Left lung (tissue), 10 donors: ENCODE results near the gene MDGA2. TPM values are rescaled to one million over a fixed set of nuclear protein-coding genes. Genes with fewer than 3 reads are reported as not detected.

Source experiments
- ATAC-seq: fragments of 200-7000 bp; cut with Tn5 transposase; one replicate; pipeline ENCODE4 v1.9.1; 2020; ENCODE audit warnings: moderate library complexity
- DNase-seq, 4 donors: peaks; one replicate each; pipeline ENCODE4 v3.0.0-alpha.2; 2013 to 2020
- H3K27ac ChIP-seq, 2 donors: fragments of 200-600 bp; sonication (generic) in 1 of 2; one replicate each; pipeline versions ENCODE4 v1.5.0 to v1.8.0; 2020 to 2021
- H3K27me3 ChIP-seq, 2 donors: fragments of 200-600 bp; sonication (generic) in 1 of 2; one replicate each; pipeline versions ENCODE4 v1.5.0 to v1.8.0; 2020 to 2021
- H3K36me3 ChIP-seq, 2 donors: fragments of 200-600 bp; sonication (generic) in 1 of 2; one replicate each; pipeline versions ENCODE4 v1.5.0 to v1.8.0; 2020 to 2021
- H3K4me1 ChIP-seq, 2 donors: fragments of 200-600 bp; one replicate each; pipeline ENCODE4 v1.8.0; 2021
- H3K4me3 ChIP-seq, 2 donors: fragments of 200-600 bp; sonication (generic) in 1 of 2; one replicate each; pipeline versions ENCODE4 v1.5.0 to v1.8.0; 2020 to 2021; ENCODE audit warnings: mild to moderate bottlenecking in 1 of 2
- H3K9me3 ChIP-seq, 2 donors: fragments of 200-600 bp; sonication (generic) in 1 of 2; one replicate each; pipeline versions ENCODE4 v1.5.0 to v1.8.0; 2020 to 2021
- CTCF ChIP-seq, 2 donors: fragments of 200-600 bp; sonication (generic) in 1 of 2; IDR thresholded peaks; one replicate each; pipeline versions ENCODE4 v1.5.0 to v1.8.0; 2021; ENCODE audit warnings: antibody characterized with exemption in 2 of 2
- intact Hi-C, 2 donors: fragments of 100-400 bp; cut with DNase I; formaldehyde crosslinking; loops; one replicate each; pipeline versions ENCODE4 v1.11.2 to v1.14.2; 2022
- polyA plus RNA-seq, 6 donors: library from polyadenylated mRNA; unstranded; fragments of 120-200 nt; gene quantifications; one replicate each; pipeline ENCODE4 v1.2.1, GENCODE V29; 2013; ENCODE audit not compliant: insufficient read length in 6 of 6
- total RNA-seq, 2 donors: library from RNA; stranded (reverse); fragmentation: NEBNext Ultra II Directional; extraction: Animal tissue kit (Norgen Biotek cat#: 25700); gene quantifications; one replicate each; pipeline ENCODE4 v1.2.1, GENCODE V29; 2021
- donor health status: DM: no; HTN: yes; CAD: no.
- donor health status: DM: no; HTN: no; CAD: no.

Gene MDGA2
- total and polyA plus RNA-seq, 8 donors, result 0.14 to 0.62 (median 0.36) TPM; not detected in 1

- H3K9me3 ChIP-seq, result no peaks in the 10 kb centered on the region
- no peaks in the 10 kb centered on the region for H3K4me1 ChIP-seq
- no peak overlapping the region for H3K27ac ChIP-seq
- intact Hi-C loops, result no loop called here
- no peak for ATAC-seq
- no peak overlapping the region for H3K4me3 ChIP-seq
- no peaks in the 10 kb centered on the region for H3K36me3 ChIP-seq
- DNase-seq, result no peak
- H3K27me3 ChIP-seq, result no peaks in the 10 kb centered on the region
- TF ChIP-seq CTCF (IDR thresholded peaks at IDR 0.05), result no peak
Measured at GRCh38 chr14:47103771-47104170, 571.6 kb downstream of the MDGA2 start.

GRCh38 chr14:47102472-47102871, 572.9 kb downstream of the MDGA2 start:
- TF ChIP-seq CTCF (IDR thresholded peaks at IDR 0.05), result no peak
- no peaks in the 10 kb centered on the region for H3K27me3 ChIP-seq
- H3K4me3 ChIP-seq, result no peak overlapping the region
- no peaks in the 10 kb centered on the region for H3K9me3 ChIP-seq
- ATAC-seq, result no peak
- no peaks in the 10 kb centered on the region for H3K4me1 ChIP-seq
- intact Hi-C loops, result no loop called here
- H3K27ac ChIP-seq, result no peak overlapping the region
- no peaks in the 10 kb centered on the region for H3K36me3 ChIP-seq
- no peak for DNase-seq

GRCh38 chr14:47085678-47086077, 589.7 kb downstream of the MDGA2 start:
- H3K4me3 ChIP-seq, result no peak overlapping the region
- no peaks in the 10 kb centered on the region for H3K9me3 ChIP-seq
- ATAC-seq (no peak), DNase-seq (no peak)
- TF ChIP-seq CTCF (IDR thresholded peaks at IDR 0.05), result no peak
- no peaks in the 10 kb centered on the region for H3K4me1 ChIP-seq
- H3K27ac ChIP-seq, result no peak overlapping the region
- intact Hi-C loops, result no loop called here
- H3K27me3 ChIP-seq, result no peaks in the 10 kb centered on the region
- H3K36me3 ChIP-seq, result no peaks in the 10 kb centered on the region

GRCh38 chr14:47065326-47065725, 610.1 kb downstream of the MDGA2 start:
- DNase-seq, result no peak
- H3K27me3 ChIP-seq, result no peaks in the 10 kb centered on the region
- no peak overlapping the region for H3K4me3 ChIP-seq
- intact Hi-C loops, result no loop called here
- no peak overlapping the region for H3K27ac ChIP-seq
- ATAC-seq, result no peak
- no peak for TF ChIP-seq CTCF (IDR thresholded peaks at IDR 0.05)
- H3K36me3 ChIP-seq, result no peaks in the 10 kb centered on the region
- no peaks in the 10 kb centered on the region for H3K9me3 ChIP-seq
- no peaks in the 10 kb centered on the region for H3K4me1 ChIP-seq

GRCh38 chr14:47060050-47060449, 615.4 kb downstream of the MDGA2 start:
- intact Hi-C loops, result no loop called here
- Histone ChIP-seq H3K4me1 (no peaks in the 10 kb centered on the region), H3K27ac (no peak overlapping the region), H3K27me3 (no peaks in the 10 kb centered on the region), H3K9me3 (no peaks in the 10 kb centered on the region), H3K4me3 (no peak overlapping the region), H3K36me3 (no peaks in the 10 kb centered on the region)
- TF ChIP-seq CTCF (IDR thresholded peaks at IDR 0.05), result no peak
- no peak for ATAC-seq
- DNase-seq, result no peak
